ENCODE measurements around the gene EML3.
A peak's percentile ranks its signal among the peaks of the same experiment; 100 is the strongest.
"Not testable (repeated sequence)": the region's sequence is repeated elsewhere in the genome, so short reads cannot be mapped to it uniquely, and the experiment has no call there.

Gene EML3

DNA sequence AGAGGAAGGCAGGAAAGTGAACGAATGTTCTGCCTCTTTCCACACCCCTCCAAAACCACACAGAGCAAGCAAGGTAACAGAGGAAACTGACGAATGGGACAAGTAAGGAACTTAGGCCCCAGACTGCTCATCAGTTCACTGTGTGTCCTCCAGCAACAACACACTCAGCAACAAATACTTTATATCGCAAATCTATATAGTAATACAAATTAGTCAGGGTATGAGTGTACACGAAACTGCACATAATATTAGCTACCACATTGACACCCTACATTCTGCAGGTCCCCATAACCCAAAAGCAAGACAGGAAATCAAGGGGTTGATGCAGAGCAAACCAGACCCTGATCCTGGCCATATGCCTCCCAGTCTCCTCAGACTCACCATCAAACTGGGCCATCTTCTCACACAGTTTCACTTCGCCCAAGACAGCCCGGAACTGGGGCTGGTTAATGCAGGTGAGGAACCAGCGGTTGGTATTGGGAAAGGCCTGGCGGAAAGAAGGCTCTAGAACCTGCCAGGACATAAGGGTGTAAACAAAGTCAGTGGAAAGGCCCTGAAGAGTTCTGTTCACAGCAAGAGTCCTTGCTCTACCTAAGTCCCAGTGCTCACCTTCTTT lies 45.4 kb downstream of the EML3 start:
- TF ChIP-seq, protein P1, sequence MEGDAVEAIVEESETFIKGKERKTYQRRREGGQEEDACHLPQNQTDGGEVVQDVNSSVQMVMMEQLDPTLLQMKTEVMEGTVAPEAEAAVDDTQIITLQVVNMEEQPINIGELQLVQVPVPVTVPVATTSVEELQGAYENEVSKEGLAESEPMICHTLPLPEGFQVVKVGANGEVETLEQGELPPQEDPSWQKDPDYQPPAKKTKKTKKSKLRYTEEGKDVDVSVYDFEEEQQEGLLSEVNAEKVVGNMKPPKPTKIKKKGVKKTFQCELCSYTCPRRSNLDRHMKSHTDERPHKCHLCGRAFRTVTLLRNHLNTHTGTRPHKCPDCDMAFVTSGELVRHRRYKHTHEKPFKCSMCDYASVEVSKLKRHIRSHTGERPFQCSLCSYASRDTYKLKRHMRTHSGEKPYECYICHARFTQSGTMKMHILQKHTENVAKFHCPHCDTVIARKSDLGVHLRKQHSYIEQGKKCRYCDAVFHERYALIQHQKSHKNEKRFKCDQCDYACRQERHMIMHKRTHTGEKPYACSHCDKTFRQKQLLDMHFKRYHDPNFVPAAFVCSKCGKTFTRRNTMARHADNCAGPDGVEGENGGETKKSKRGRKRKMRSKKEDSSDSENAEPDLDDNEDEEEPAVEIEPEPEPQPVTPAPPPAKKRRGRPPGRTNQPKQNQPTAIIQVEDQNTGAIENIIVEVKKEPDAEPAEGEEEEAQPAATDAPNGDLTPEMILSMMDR (IDR thresholded peaks at IDR 0.05; ENCODE audit: insufficient read depth, low read length, missing control alignments): no peak
- H3K4me3 ChIP-seq (ENCODE audit: low read depth, low read length): no peak overlapping the region
- no peak for DNase-seq (ENCODE audit: low read depth, low spot score)
- POLR2A ChIA-PET: no interaction called here
- CTCF ChIA-PET: interaction anchor here (1.2 to 19.1 kb wide), 4 partner anchors 10 to 176 kb away, joined by 4 to 337 read pairs (median 17); partner anchors contain the start of gene SCGB1A1

DNA sequence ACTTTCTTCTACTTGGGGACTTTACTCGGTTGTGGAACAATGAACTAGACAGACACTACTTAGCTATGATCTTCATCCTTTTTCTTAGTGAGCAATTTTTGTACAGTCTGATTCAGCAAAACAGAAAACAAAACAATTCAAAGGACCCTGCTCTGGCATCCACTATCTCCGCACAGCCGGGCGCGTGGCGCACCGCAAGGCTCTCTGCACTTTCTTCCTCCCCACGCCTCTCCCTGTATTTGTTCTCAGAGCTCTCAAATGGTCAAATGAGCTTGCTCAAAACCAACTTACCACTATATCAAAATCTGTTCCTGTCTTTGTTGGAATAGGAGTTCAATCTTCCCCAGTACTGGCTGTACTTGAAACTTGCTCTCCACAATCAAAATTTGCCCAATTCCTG lies 46.3 kb downstream of the EML3 start:
- ChIA-PET CTCF (interaction anchor here (1.0 to 19.1 kb wide), 6 partner anchors 8 to 175 kb away, joined by 3 to 337 read pairs (median 6); partner anchors contain the start of gene SCGB1A1), POLR2A (interaction anchor here (1.3 kb wide), 1 partner anchor 26 kb away, joined by 3 read pairs; the partner anchor contains the start of gene TUT1)
- TF ChIP-seq, protein P1 (IDR thresholded peaks at IDR 0.05; ENCODE audit: insufficient read depth, low read length, missing control alignments): no peak
- no peak overlapping the region for H3K4me3 ChIP-seq (ENCODE audit: low read depth, low read length)
- no peak for DNase-seq (ENCODE audit: low read depth, low spot score)

DNA sequence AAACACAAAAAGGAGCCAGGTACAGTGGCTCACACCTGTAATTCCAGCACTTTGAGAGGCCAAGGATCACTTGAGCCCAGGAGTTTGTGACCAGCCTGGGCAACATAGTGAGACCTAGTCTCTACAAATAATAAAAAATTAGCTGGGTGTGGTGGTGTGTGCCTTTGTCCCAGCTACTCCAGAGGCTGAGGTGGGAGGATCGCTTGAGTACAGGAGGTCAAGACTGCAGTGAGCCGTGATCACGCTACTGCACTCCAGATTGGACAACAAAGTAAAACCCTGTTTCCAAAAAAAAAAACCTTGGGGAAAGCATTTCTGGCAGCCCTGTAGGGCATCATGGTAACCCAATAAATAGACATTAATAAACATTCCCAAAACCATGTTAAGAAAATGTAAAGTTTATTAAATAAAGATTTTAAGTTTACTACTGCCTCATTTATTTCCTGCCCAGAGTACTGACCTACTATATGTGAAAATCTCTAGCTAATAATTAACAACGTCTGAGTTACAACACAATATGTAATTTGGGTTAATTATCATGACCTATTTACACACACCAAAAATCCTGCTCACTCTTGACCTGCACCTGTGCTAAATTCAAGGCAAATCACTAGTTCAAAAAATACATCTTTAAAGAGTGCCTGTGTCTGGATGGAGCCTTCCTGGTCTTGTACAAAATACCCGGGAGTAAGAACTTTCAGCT lies 47.3 kb downstream of the EML3 start:
- H3K4me3 ChIP-seq (ENCODE audit: low read depth, low read length): no peak overlapping the region
- TF ChIP-seq, protein P1 (IDR thresholded peaks at IDR 0.05; ENCODE audit: insufficient read depth, low read length, missing control alignments): no peak
- DNase-seq (ENCODE audit: low read depth, low spot score): no peak
- POLR2A ChIA-PET: interaction anchor here (0.7 to 3.2 kb wide), 5 partner anchors 8 to 167 kb away, joined by 3 to 10 read pairs (median 7); partner anchors contain the start of genes EEF1G and TUT1
- CTCF ChIA-PET: interaction anchor here (1.0 to 19.1 kb wide), 6 partner anchors 9 to 174 kb away, joined by 3 to 337 read pairs (median 6); partner anchors contain the start of gene SCGB1A1

DNA sequence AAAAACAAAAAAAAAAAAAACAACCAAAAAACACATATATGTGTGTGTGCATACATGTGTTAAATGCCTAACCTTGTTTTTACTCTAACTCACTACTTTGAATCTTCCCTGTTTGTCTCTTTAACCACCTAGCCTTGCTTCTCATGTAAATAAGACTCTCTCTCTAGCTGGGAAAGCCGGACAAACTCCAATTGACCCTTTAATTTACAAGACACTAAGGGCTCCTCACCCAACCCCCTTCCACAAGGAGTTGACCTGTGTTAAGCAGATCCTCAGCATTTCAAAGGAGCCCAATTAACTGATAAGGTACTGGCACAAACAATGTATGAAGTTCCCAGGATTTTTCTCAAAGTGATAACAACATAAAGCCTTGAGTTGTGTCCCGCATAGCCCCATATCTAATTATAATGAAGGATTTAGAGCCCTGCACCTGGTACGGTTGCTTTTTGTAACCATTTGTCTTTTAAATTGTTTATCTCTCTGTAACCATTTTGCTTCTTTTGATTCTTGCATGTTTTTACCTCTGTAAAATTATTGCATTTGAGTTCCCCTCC lies 50.8 kb downstream of the EML3 start:
- ChIA-PET CTCF (interaction anchor here (0.9 to 19.1 kb wide), 11 partner anchors 9 to 168 kb away, joined by 3 to 337 read pairs (median 7); partner anchors contain the start of genes AHNAK, EEF1G and SCGB1A1), POLR2A (interaction anchor here (1.7 to 1.9 kb wide), 3 partner anchors 12 to 161 kb away, joined by 5 to 9 read pairs (median 6); partner anchors contain the start of genes C11orf98, CSKMT and EEF1G)
- not testable (repeated sequence) for DNase-seq (ENCODE audit: low read depth, low spot score); H3K4me3 ChIP-seq (ENCODE audit: low read depth, low read length)

DNA sequence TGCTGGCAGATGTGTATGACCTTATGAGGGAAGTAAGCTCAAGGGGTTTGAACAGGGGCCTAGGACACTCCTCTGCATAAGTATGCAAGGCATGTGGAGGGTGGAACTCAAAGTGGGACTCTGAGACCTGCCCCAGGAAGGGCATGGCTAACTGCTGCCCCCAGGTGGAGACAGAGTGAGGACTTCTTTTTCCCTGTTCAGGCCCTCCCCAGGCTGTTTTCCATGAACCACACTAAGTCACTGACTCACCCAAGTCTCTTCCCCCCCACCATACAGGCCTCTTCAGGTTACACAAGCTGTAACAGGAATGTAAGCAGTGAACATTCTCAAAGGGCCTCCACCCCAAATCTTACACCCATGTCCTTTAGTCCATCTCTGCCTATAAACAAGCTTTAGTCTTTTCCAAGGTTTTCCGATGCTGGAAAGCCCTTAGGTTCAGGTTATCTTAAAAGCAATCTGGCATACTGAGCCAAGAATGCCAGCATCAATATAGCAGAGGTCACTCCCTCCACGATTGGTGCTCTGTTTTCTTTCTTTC lies 51.9 kb downstream of the EML3 start:
- ChIA-PET POLR2A (interaction anchor here (0.5 to 5.0 kb wide), 19 partner anchors 9 to 410 kb away, joined by 3 to 55 read pairs (median 5); partner anchors contain the start of genes AHNAK, C11orf98, CSKMT and EEF1G), CTCF (interaction anchor here (0.6 to 19.1 kb wide), 35 partner anchors 9 to 321 kb away, joined by 3 to 337 read pairs (median 4); partner anchors contain the start of genes AHNAK, C11orf98, CSKMT and EEF1G)
- peak; percentile 92 for DNase-seq (ENCODE audit: low read depth, low spot score)
- no peak overlapping the region for H3K4me3 ChIP-seq (ENCODE audit: low read depth, low read length)
- TF ChIP-seq, protein P1 (IDR thresholded peaks at IDR 0.05; ENCODE audit: insufficient read depth, low read length, missing control alignments): peak; percentile 88

DNA sequence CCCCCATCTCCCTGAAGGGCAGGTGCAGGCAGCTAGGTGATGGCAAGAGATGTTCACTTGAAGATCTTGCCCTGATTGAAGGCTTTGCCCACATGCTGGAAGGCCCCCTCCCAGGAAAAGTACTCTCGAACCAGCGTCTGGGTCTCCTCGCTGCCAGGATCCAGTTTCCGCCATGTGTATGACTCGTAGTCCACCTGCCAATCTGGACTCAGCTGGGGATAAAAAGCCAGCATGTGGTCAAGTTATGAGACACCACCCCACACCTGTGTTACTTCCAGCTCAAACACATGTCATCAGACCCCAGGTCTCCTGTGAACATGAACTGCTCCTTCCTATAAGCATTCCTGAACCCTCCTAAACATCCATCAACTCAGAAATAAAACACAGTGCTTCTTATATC lies 52.9 kb downstream of the EML3 start:
- POLR2A ChIA-PET: interaction anchor here (1.0 to 5.0 kb wide), 5 partner anchors 14 to 164 kb away, joined by 3 to 55 read pairs (median 9); partner anchors contain the start of gene EEF1G
- CTCF ChIA-PET: interaction anchor here (0.5 to 19.1 kb wide), 15 partner anchors 8 to 322 kb away, joined by 3 to 337 read pairs (median 7); partner anchors contain the start of genes AHNAK, C11orf98, CSKMT and LBHD1

More for the DNA sequence above, 52.9 kb downstream of the EML3 start:
- not testable (repeated sequence) for DNase-seq (ENCODE audit: low read depth, low spot score); H3K4me3 ChIP-seq (ENCODE audit: low read depth, low read length)

Measured in AG04449 (cell line).